C1 segment of cervical spinal cord (tissue), 14 donors: ENCODE results near the gene ANO3.
"Not testable (repeated sequence)": the region's sequence is repeated elsewhere in the genome, so short reads cannot be mapped to it uniquely, and the experiment has no call there.

ENCODE experiments used
- DNase-seq, 14 donors: peaks; one replicate each; lab custom pipeline; 2025; lab: John Stamatoyannopoulos, UW

ANO3 gene

DNA sequence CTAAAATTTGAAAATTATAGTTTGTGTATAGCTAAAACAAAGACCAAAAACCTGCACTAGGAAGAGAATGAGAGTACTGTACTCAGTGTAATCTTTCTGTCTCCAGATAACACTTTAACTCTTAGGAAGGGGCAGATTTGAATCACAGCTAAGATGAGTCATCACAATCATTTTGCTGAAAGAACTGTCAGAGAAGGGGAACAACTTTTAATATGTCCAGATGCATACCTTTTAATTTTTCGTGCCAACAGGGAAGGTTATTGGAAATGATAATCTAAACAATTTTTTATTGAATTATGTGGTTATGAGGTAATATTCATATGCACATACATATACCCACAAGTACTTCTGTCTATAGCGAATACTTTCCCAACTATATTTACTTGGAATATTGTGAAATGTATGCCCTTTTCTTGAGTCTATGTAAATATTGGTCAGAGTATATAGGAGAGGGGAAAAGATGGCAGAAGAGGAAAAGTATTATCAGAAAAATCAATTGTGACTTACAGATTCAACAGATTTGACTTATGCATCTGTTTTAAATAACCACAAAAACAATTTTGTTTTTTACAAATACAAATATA is 291.2 kb downstream of the ANO3 start:
- DNase-seq, result no peak

DNA sequence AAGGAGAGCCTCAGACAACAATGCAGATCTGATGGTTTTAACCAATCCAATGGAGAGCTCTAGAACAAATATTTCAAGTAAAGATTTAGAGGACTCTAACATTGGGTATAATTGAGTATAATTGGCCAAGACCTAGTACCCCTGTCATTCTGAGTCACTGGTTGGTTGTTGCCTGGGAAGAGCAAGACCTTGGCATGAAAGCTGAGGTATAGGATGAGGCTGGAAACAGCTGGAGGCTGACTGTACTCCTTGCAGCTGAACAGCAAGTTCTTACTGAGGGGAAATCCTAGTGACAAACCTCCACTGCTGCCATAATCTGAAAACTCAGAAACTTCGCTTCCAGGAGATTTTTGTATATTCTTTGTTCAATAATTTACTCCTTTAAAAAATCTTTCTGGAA is 294.4 kb downstream of the ANO3 start:
- no peak for DNase-seq

DNA sequence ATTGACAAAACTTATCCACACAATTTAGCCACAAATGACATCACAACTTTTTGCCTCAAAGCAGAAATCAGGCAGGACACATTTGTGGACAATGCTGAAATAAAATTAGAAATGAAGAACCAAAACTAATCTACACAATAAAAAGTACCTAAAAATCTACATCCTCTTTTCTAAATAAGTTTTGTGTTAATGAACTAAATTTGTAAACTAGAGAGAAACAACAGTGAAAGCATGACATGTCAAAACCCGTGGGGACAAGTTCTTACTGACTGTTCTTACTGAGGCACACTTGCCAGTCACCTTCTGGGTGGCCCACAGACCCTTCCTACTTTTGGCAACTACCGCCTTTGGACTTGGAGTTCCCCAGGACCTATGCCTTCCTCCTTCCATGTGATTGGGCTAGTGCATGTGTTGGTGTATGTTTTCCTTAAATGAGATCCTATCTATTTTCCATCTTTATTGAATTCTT is 300.8 kb downstream of the ANO3 start:
- DNase-seq, result no peak

DNA sequence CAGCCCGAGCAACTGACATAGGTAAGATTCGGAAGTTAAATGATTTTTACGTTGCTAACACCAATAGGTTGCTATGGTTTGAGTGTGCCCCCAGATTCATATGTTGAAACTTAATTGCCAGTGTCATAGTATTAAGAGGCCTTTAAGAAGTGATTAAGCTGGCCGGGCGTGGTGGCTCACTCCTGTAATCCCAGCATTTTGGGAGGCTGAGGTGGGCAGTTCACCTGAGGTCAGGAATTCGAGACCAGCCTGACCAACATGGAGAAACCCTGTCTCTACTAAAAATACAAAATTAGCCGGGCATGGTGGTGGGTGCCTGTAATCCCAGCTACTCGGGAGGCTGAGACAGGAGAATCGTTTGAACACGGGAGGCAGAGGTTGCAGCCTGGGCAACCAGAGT is 311.4 kb downstream of the ANO3 start:
- not testable (repeated sequence) for DNase-seq

- peak in 5 of 14 donors; percentile 0 to 27 (median 3) for DNase-seq
Measured at GRCh38 chr11:26649884-26650283, 318.0 kb downstream of the ANO3 start.

- DNase-seq, result no peak
Measured at GRCh38 chr11:26651916-26652315, 320.0 kb downstream of the ANO3 start.

DNA sequence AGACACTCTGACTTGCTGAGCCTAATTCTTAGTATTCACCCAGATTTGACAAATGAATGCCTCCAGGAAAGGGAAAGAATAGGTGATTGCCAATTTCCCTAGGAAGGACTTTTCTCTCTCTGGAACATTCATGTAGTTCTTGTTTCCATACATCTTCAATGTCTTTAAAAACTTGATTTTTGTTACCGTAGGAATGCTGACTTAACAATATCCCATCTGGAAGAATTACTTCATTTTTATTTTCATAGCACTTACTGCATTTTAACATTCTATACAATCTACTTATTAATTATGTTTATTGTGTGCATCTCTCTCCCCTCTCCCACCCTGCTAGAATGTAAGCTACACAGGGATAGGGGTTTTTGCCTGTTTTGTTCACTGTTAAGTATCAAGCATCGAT is 323.4 kb downstream of the ANO3 start:
- no peak for DNase-seq

DNA sequence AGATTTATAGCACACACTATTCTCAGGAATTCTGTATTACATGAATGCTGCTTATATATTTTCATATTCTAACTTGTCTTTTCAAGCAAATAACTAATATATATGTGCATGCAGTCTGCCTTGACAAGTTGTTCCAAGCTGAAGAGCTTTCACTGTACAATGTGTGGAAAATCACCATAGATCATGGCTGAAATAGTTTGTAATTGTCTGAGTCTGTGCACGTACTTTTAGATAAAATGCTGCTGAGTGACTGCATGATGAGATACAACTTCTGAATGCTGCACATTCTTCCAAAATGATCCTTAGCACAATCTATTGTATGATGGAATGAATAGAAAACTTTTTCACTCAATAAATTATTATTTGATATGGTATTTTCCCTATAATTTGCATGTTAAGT is 331.0 kb downstream of the ANO3 start:
- DNase-seq, result no peak

DNA sequence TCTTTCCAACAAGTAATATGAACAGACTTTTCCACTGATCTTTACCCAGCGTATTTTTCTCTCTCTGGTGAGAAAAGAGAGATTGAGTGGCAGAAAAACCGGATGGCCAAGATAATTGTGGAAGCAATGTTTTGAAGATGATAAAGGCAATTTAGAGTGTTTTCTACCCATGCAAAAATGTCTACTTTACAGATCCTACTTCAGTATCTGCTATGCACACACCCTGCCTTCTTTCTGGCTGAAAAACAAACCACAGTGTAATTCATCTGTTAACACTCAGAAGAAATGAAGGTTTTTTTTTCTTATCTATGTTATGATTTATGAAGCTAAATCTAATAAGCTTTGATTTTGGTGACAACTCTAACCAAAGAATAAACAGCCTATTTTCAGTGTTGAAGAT is 333.1 kb downstream of the ANO3 start:
- no peak for DNase-seq

DNA sequence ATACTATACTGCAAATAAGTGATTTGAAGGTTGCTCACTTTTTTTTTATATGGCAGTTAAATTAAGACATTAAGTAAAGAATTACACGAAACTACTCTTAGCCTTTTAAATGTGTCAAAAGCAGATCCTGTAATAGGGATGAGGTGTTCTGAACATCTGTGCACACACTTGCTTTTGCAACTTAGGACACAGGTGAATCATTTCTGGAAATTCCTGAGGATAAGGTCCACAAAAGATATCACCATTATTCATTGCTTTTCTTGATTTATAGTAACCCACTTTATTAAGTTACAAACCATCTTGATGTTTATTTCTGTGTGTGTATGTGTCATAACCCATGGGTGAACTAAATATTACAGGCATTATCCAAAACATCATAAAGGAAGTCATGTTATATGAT is 334.0 kb downstream of the ANO3 start:
- DNase-seq, result no peak

- no peak for DNase-seq
Measured at GRCh38 chr11:26675233-26675928, 343.5 kb downstream of the ANO3 start.

DNA sequence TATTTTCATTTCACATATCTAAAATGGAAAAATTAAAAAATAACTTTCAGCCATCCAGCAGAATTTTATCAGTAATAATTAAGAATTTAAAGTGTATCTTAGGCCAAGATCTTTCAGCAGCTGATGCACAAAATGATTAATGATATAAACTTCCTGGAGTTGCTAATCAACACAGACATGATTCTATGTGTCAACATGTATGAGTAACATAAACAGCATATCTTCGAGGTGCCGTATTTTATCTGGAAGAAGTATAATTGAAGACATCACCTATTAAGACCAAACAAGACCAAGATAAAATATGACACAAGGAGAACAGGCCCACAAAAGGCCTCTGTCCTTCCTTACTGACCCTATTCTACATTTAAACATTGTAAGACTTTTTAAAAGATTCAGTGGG is 344.7 kb downstream of the ANO3 start:
- DNase-seq, result no peak

DNA sequence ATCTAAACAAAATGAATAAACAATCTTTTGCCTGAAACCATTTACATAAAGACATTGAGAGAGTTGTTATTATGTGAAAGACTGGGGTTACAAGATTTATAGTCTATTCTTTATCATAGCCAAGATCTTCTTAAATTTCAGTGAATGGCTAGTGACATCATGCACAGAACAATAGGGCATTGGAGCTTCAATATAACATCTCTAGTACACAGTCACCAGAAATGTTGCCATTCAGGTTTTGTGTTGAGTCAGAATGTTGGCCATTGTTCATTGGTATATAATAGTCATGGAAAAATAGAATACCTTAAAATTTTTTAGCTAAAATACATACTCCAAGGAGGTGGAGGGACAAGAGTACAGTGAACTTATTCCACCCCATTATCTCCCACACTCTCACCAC is 345.6 kb downstream of the ANO3 start:
- no peak for DNase-seq

GRCh38 chr11:26687351-26687750 is 355.4 kb downstream of the ANO3 start:
- no peak for DNase-seq

DNA sequence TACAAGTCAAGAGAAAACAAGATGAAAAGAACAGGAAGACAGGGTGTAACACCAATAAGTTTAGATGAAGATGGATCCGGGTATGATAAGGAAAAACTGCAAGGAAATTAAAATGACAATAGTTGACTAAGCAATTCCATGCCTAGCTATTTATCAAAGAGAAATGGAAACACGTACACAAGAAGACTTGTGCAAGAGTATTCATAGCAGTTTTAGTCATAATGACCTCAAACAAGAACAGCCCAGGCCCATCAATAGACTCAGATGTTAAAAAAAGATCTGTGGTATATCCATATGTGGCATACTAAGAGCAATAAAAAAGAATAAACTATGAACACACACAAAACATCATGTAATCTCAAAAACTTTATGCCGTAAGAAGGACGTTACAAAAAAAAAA is 356.8 kb downstream of the ANO3 start:
- no peak for DNase-seq

DNA sequence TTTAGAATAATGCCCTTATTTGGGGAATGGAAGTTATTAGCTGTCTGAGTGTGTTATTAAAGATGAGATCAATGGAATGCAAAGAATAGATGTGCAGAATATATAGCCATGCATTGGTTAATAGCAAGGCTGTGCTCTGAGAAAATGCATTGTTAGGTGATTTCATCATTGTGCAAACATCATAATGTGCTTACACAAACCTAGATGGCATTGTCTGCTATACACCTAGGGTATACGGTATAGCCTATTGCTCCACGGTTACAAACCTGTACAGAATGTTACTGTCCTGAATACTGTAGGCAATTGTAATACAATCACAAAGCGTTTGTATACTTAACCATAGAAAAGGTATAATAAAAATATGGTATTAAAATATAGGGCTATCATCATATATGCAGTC is 364.4 kb downstream of the ANO3 start:
- no peak for DNase-seq

DNA sequence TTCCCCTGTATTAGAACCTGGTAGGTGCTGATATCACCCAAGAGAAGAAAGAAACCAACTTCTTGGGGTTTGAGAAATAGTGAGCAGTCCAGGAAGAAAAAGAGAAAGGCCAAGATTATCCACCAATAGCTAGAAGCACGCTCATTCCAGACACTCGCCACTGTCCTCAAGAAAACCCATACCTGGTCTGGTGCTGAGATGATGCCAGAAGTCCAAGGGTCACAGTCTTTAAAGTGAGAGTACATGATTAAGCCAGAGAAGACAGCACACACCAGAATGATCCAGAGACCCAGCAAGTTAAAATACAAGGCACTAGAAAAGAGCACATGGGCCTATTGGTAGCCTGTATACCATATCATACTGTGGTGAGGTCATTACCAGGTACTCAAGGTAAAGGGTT is 366.3 kb downstream of the ANO3 start:
- DNase-seq, result no peak

DNA sequence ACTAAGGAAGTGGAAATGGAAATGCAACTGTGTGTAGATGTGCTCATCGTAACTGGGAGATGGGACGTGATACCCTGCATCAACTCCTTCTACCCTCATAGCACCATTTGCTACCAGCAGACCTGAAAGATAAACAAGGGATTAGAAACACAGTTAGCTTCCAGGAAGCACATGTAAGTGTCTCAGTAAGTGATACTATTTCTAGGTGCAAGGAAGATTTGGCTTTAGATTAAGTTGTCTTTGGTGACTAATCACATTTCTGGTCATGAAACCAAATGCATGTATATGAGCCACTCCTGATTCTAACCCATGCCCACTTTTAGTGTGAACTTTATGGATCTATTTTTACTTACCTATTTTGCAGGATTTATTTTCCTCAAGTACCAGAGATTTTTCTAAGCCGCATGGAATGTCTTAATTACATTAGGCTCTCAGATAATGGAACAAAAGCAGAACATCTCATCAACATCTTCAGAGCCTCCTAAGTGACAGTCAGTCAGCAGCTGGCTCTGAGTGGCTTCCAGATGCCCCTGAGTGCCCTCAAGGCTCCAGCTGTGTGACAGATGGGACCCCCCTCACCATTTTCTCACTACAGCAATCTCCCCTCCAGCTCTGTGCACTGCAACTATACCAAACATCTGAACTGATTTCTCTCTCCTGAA is 368.8 kb downstream of the ANO3 start:
- no peak for DNase-seq

- DNase-seq, result no peak
Measured at GRCh38 chr11:26702406-26702805, 370.5 kb downstream of the ANO3 start.

- no peak for DNase-seq
Measured at GRCh38 chr11:26703411-26704191, 371.7 kb downstream of the ANO3 start.

DNA sequence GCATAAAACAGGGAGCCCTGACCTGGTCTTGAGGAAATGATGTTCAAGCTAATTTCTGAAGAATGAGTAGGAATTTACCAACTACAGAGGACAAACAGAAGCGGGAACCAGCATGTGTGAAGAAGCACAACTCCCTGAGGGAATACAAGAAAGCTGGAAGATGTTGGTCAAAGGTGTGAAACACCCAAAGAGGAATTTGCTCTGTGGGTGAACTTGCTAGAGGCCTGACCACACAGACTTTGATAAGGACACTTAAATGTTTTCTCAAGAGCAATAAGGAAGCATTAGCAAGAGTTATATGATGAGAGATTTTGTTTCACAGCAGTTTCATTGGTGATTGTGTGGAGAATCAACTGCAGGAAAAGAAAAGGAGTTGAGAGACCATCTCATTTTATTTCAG is 372.3 kb downstream of the ANO3 start:
- DNase-seq, result no peak

DNA sequence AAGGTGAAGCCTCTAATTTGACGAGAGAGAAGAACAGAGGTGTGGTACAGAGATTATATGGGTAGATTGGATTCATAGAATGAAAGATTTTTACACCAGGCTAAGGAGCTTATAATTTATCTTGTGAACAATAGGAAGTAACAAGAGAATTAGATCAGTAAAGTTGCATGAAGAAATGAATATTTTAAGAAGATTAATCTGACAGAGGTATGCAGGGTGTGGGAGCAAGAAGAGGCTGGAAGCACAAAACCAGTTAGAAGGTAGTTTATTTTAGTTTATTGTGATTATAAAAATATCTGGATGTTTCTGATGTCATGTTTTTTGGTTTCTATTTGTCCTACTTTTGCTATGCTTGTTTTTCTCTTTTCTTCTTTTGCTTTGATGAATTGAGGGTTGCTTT is 374.3 kb downstream of the ANO3 start:
- DNase-seq, result no peak
